Brain microvascular endothelial cell (primary cell): ENCODE results near the gene NXN.
"Not testable (repeated sequence)": the region's sequence is repeated elsewhere in the genome, so short reads cannot be mapped to it uniquely, and the experiment has no call there.

ENCODE experiments used
- DNase-seq: peaks from one replicate; pipeline ENCODE4 v3.0.0-alpha.2; 2020
- H3K27ac ChIP-seq: fragments of 250-450 bp; sonication (Bioruptor Pico); 2 replicates; pipeline ENCODE4 v1.5.1; 2020; ENCODE audit warnings: mild to moderate bottlenecking, moderate library complexity
- H3K27me3 ChIP-seq: fragments of 250-450 bp; sonication (Bioruptor Pico); replicated peaks from 2 replicates; pipeline ENCODE4 v1.5.1; 2020; ENCODE audit warnings: mild to moderate bottlenecking
- H3K36me3 ChIP-seq: fragments of 250-450 bp; sonication (Bioruptor Pico); replicated peaks from 2 replicates; pipeline ENCODE4 v1.5.1; 2020; ENCODE audit warnings: mild to moderate bottlenecking
- H3K4me3 ChIP-seq: 2 replicates; pipeline ENCODE4 v1.5.1; 2011; ENCODE audit warnings: low read depth, mild to moderate bottlenecking, control low read depth, low read length, moderate library complexity
- in situ Hi-C: cut with HindIII; loops from 2 replicates; pipeline ENCODE4 v1.10.0; 2017; ENCODE audit warnings: low sequenced_read_pairs, low pct_ligation_motif_present
- TF ChIP-seq, protein P1 (sequence below): IDR thresholded peaks from 2 replicates; pipeline ENCODE4 v1.5.1; 2011; ENCODE audit warnings: low read depth, mild to moderate bottlenecking, moderate library complexity, low read length, control low read depth, inconsistent platforms; ENCODE audit errors: missing control alignments

Gene NXN

DNA sequence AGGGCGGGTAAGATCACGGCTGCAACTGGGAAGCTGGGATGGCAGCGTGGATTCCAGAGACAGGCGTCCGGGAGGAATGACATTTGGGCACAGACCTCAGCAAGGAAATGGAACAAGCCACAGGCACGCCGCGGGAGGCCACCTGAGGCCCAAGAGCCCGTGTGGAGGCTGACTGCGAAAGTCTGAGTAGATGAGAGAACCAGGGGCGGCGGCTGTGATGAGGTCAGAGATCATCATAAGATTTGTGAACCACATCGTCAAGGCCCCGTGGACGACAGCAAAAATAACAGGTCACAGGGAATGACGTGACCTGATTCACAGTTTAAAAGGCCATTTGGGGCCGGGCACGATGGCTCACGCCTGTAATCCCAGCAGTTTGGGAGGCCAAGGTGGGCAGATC, 149.2 kb downstream of the NXN start:
- in situ Hi-C loops, result no loop called here
- Histone ChIP-seq H3K4me3 (no peak overlapping the region), H3K36me3 (no peaks in the 10 kb centered on the region), H3K27ac (no peak overlapping the region), H3K27me3 (no peaks in the 10 kb centered on the region)
- TF ChIP-seq, protein P1, sequence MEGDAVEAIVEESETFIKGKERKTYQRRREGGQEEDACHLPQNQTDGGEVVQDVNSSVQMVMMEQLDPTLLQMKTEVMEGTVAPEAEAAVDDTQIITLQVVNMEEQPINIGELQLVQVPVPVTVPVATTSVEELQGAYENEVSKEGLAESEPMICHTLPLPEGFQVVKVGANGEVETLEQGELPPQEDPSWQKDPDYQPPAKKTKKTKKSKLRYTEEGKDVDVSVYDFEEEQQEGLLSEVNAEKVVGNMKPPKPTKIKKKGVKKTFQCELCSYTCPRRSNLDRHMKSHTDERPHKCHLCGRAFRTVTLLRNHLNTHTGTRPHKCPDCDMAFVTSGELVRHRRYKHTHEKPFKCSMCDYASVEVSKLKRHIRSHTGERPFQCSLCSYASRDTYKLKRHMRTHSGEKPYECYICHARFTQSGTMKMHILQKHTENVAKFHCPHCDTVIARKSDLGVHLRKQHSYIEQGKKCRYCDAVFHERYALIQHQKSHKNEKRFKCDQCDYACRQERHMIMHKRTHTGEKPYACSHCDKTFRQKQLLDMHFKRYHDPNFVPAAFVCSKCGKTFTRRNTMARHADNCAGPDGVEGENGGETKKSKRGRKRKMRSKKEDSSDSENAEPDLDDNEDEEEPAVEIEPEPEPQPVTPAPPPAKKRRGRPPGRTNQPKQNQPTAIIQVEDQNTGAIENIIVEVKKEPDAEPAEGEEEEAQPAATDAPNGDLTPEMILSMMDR, result no peak
- no peak for DNase-seq

DNA sequence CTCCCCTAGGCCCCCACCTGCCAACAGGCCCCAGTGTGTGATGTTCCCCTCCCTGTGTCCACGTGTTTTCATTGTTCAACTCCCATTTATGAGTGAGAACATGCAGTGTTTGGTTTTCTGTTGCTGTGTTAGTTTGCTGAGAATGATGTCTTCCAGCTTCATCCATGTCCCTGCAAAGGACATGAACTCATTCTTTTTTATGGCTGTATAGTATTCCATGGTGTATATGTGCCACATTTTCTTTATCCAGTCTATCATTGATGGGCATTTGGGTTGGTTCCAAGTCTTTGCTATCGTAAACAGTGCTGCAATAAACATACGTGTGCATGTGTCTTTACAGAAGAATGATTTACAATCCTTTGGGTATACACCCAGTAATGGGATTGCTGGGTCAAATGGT, 150.0 kb downstream of the NXN start:
- in situ Hi-C loops, result not testable (repeated sequence)

DNA sequence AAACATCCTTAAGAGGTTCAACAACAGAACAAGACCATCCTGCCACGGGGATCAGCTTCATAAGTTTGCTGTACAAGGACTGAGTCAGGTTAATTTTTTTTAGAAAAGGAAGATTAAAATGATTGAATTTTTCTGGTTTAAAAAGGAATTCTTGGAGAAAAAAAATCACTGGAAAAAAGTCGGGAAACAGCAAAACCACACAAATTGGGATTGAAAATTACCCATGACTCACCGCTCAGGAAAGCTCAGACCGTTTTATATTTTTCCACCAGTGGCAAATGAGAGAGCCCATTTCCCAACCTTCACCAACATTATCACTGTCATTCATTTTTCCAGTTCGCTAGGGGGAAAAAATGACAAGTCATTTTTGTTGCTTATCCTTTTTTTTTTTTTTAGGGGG, 150.8 kb downstream of the NXN start:
- no peaks in the 10 kb centered on the region for H3K36me3 ChIP-seq
- H3K27me3 ChIP-seq, result no peaks in the 10 kb centered on the region
- TF ChIP-seq, protein P1, result no peak
- in situ Hi-C loops, result no loop called here
- H3K4me3 ChIP-seq, result no peak overlapping the region
- DNase-seq, result no peak
- H3K27ac ChIP-seq, result no peak overlapping the region

More for the DNA sequence above, 150.0 kb downstream of the NXN start:
- not testable (repeated sequence) for H3K27ac ChIP-seq, H3K27me3 ChIP-seq, DNase-seq, H3K4me3 ChIP-seq, H3K36me3 ChIP-seq

DNA sequence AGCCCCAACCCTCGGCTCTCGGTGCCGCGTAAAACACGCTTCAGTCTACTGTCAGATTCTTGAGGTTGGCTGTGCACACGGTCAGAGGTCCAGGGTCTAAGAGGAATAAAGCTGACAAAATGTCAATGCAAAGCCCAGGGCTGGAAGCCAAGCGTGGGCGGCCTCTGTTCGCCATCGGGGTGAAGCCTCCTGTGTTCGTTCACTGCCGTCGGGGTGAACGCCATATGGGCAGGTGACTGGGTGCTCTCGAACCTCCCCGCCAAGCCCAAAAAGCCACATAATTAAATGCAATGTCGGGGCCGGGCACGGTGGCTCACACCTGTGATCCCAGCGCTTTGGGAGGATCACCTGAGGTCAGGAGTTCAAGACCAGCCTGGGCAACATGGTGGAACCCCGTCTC, 152.8 kb downstream of the NXN start:
- Histone ChIP-seq H3K27me3 (no peaks in the 10 kb centered on the region), H3K27ac (no peak overlapping the region), H3K36me3 (no peaks in the 10 kb centered on the region), H3K4me3 (no peak overlapping the region)
- no peak for DNase-seq
- in situ Hi-C loops, result no loop called here
- TF ChIP-seq, protein P1, result no peak

DNA sequence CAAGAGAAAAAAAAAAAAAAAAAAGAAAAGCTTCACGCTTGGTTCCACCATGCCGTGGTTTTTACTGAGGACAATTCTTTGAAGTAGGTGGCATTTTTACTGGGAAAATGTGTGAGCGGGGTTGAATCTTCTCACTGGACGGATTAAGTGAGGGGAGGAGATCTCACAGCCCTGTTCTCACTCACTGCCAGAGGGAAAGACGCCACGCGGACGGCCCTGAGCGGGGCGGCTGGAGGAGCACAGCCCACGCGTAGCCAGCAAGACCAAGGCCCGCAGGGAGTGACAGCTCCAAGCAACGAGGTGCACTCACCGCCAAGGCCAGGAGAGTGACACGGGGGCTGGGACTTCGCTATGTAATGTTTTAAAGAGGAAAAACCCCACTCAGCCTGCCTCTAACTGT, 154.4 kb downstream of the NXN start:
- Histone ChIP-seq H3K4me3 (no peak overlapping the region), H3K36me3 (no peaks in the 10 kb centered on the region), H3K27me3 (no peaks in the 10 kb centered on the region), H3K27ac (no peak overlapping the region)
- in situ Hi-C loops, result no loop called here
- DNase-seq, result no peak
- TF ChIP-seq, protein P1, result no peak

DNA sequence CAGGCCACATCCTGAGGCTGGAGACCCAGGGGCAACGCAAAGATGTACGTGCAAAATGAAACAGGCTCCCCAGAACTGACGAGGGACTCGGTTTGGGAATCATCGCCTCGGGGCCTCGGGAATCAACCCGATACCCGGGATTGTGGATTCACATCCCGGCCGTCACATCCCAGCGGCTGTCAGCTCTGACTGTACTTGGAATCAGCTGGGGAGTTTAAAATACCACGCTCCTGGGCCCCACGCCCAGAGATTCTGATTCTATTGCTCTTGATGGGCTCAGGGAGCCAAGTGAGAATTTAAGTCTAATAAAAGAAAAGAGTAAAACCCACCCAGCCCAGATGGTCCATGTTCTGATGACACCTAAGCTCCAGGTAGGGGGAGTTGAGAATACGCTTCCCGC, 155.2 kb downstream of the NXN start:
- no peak overlapping the region for H3K27ac ChIP-seq
- H3K36me3 ChIP-seq, result no peaks in the 10 kb centered on the region
- no peak for DNase-seq
- no peak overlapping the region for H3K4me3 ChIP-seq
- TF ChIP-seq, protein P1, result no peak
- no peaks in the 10 kb centered on the region for H3K27me3 ChIP-seq
- in situ Hi-C loops, result no loop called here
